ENCODE results near the gene LRRN4CL.

LRRN4CL gene

GRCh38 chr11:62645946-62646824, 43.1 kb downstream of the LRRN4CL start, which contains the start of gene GANAB:
GANAB (minus strand) TSS chr11:62646613; CDS start chr11:62646599, 14 bp downstream.
- peak; percentile 99 for DNase-seq

GRCh38 chr11:62645671-62645945, 43.7 kb downstream of the LRRN4CL start:
- DNase-seq = no peak

GRCh38 chr11:62644220-62644619, 45.1 kb downstream of the LRRN4CL start:
- no peak for DNase-seq

Data from stimulated activated CD4-positive, alpha-beta T cell treated with anti-CD3 and anti-CD28 coated beads, Interleukin-12 subunit alpha, Interleukin-12 subunit beta, amount 100 ng/mL, for 4 hours (primary cell).